ENCODE results near the gene TIGD6.

TIGD6 gene

GRCh38 chr5:149961957-149962409, 38.5 kb downstream of the TIGD6 start:
- no peak overlapping the region; the same call in 1 of the 2 replicates for H3K4me3 ChIP-seq (ENCODE audit: low read length)
- TF ChIP-seq, protein P1, sequence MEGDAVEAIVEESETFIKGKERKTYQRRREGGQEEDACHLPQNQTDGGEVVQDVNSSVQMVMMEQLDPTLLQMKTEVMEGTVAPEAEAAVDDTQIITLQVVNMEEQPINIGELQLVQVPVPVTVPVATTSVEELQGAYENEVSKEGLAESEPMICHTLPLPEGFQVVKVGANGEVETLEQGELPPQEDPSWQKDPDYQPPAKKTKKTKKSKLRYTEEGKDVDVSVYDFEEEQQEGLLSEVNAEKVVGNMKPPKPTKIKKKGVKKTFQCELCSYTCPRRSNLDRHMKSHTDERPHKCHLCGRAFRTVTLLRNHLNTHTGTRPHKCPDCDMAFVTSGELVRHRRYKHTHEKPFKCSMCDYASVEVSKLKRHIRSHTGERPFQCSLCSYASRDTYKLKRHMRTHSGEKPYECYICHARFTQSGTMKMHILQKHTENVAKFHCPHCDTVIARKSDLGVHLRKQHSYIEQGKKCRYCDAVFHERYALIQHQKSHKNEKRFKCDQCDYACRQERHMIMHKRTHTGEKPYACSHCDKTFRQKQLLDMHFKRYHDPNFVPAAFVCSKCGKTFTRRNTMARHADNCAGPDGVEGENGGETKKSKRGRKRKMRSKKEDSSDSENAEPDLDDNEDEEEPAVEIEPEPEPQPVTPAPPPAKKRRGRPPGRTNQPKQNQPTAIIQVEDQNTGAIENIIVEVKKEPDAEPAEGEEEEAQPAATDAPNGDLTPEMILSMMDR (conservative IDR thresholded peaks at IDR 0.05; ENCODE audit: low read length), result peak; percentile 65
- DNase-seq (ENCODE audit: low read depth), result peak; percentile 57

DNA sequence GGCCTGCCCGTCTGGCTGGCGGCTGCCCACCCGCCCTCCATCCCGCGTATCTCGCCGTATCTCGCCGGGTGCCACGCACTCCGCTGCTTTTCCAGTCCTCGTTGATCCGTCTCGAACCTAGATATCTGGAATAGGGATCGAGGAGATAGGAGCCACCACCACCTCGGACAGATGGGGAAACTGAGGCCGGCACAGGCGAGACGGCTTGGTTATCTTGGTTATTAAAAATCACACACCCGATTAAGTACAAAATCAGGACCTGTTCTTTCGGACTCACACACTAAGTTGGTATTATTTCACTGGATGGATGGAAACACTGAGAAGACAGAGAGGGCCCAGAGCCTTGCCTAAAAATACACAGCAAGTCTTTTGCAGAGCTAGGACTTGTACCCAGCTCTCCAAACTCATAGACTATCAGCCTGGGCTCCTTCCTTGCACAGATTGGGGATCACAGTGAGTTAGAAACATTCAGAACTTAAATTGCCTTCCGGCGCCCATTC, 39.2 kb downstream of the TIGD6 start:
- no peak for DNase-seq (ENCODE audit: low read depth)
- TF ChIP-seq, protein P1 (conservative IDR thresholded peaks at IDR 0.05; ENCODE audit: low read length), result no peak
- H3K4me3 ChIP-seq (ENCODE audit: low read length), result peak overlapping the region; percentile 74

GRCh38 chr5:149960272-149961185, 39.9 kb downstream of the TIGD6 start, which contains the start of gene SLC26A2:
TSS of gene SLC26A2 (plus strand) at chr5:149960758. CDS start at chr5:149977653, 16,895 bp downstream.
- TF ChIP-seq, protein P1 (conservative IDR thresholded peaks at IDR 0.05; ENCODE audit: low read length), result no peak
- DNase-seq (ENCODE audit: low read depth), result peak; percentile 97
- peak within 1 kb of the TSS; percentile 74 for H3K4me3 ChIP-seq (ENCODE audit: low read length)

GRCh38 chr5:149959406-149960236, 40.8 kb downstream of the TIGD6 start:
- peak; percentile 45 for DNase-seq (ENCODE audit: low read depth)
- TF ChIP-seq, protein P1 (conservative IDR thresholded peaks at IDR 0.05; ENCODE audit: low read length), result peak; percentile 53
- peak overlapping the region; percentile 74 for H3K4me3 ChIP-seq (ENCODE audit: low read length)

- TF ChIP-seq, protein P1 (conservative IDR thresholded peaks at IDR 0.05; ENCODE audit: low read length), result no peak
- DNase-seq (ENCODE audit: low read depth), result no peak
- H3K4me3 ChIP-seq (ENCODE audit: low read length), result no peak overlapping the region
Measured at GRCh38 chr5:149957855-149958254, 42.6 kb downstream of the TIGD6 start.

DNA sequence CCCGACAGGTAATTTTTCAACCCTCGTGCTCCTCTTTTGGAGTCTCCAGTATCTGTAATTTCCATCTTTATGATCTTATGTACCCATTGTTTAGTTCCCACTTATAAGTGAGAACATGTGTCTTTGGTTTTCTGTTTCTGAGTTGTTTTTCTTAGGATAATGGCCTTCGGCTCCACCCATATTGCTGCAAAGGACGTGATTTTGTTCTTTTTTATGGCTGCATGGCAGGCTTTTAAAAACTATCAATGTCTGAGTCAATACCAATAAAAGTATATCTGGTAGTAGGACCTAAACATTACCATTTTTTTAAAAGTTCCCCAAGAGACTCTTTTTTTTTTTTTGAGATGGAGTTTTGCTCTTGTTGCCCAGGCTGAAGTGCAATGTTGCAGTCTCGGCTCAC, 43.8 kb downstream of the TIGD6 start:
- no peak for DNase-seq (ENCODE audit: low read depth)
- H3K4me3 ChIP-seq (ENCODE audit: low read length), result no peak overlapping the region
- TF ChIP-seq, protein P1 (conservative IDR thresholded peaks at IDR 0.05; ENCODE audit: low read length), result no peak
